GM18502 (cell line): ENCODE data around the gene TNFRSF4.

Experiments used
- ATAC-seq: cut with Tn5 transposase; IDR thresholded peaks from one replicate; pipeline ENCODE4 v1.9.1; 2021; ENCODE audit warnings: mild to moderate bottlenecking; ENCODE audit not compliant: unreplicated experiment, poor library complexity

The TNFRSF4 gene

DNA sequence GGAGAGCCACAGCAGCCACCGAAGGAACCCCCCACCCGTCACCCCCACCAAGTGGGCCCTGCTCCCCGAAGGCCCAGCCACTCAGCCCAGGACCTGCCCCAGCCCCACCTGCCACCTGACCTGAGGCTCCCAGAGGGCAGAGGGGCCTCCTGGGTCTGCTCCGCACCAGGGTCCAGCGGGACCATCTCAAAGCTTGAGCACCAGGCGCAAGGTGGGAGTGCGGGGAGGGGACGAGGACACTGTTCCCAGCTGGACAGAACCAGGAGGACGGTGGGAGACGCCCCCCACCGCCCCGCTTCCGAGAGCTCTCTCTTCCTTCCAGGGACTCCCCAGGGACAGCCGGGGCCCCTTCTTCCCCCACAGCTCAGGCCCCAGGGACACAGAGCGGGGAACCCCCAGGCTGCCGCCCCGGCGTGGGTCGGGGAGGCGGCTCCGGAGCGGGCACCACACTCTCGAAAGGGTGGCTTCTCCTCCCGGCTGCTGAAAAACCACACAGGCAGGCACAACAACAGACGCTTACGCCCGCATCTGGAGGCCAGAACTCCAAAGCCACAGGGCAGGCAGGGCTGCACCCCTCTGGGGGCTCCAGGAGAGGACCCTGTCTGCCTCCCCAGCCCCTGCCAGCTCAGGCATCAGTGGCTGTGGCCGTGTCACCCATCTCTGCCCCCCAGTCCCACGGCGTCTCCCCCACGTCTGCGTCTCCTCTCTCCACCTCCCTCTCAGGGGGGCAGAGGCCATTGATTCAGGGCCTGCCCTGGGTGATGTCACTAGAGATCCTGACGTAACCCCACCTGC, 42.2 kb downstream of the TNFRSF4 start:
- no peak for ATAC-seq

- ATAC-seq = no peak
Observed at GRCh38 chr1:1171161-1171545, 42.8 kb downstream of the TNFRSF4 start.

DNA sequence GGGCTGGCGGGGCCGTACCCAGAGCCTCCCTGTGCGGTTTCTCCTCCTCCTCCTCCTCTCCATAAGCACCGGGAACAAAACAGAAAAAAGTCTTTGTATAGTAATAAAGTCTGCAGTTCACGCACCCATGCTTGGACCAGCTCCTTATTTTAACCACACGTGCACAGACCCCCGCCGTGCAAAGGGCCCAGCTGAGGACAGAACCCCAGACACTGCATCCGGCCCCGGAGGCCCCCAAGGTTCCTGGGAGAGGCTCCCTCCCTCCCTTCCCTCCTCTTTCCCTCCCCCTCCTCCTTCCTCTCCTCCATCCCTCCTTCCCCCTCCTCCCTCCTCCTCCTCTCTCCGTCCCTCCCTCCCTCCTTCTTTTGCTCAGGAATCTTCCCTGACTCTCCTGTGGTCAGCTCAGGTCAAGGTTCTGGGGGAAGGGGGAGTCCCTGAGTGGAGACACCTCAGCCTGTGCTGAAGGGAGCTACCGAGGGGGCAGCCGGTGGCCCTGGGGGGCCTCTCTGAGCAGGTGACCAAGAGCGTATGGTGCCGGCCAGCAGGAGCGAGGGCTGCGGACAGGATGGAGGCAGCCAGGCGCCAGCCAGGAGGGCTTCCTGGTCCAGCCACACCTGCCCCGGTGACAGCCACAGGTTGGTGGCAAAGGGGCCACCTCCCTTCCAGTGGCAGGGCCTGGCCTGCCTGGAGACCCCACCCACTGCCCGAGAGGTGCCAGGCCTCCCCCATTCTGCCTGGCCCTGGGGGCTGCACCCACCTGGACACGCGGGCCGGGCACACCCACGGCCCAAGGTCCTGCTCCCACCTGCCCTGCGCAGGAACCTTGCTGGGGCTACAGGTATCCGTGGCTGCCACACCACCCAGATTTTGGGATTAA, 43.5 kb downstream of the TNFRSF4 start:
- ATAC-seq = no peak

DNA sequence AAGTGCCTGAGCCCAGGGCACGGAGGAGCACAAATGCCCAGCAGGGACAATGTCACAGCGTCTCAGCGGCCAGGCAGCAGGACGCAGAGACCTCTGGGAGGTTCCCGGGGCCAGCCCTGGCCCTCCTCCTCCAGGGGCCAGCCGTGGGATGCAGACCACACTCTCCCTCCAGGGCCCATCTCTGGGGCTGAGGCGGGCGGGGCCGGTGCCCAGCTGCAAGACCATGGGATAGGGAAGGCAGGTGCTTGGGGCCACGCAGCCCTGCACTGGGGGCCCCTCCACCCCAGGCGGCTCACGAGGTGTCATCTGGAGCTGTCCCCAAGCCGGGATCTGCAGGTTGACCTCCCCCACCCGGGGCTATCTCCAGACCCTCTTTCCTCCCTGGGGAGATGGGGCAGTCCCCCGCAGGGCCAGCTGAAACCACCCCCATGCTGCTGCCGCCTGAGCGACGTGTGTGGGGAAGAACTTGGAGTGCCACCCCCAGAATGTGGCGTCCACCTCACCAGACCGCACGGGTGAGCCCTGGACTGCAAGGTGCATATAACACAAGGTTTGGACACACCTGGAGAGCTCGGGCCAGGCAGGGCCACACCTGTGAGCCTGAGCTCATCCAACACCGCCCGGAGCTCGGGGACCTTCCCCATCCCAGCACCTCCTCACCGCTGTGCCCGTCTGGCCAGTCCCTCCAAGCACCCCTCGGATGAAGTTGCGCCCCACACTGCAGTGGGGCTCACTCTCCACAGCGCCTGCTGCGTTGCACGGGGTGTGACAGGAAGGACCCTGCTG, 44.3 kb downstream of the TNFRSF4 start:
- ATAC-seq = no peak

GRCh38 chr1:1168451-1169411, 45.2 kb downstream of the TNFRSF4 start:
- no peak for ATAC-seq

DNA sequence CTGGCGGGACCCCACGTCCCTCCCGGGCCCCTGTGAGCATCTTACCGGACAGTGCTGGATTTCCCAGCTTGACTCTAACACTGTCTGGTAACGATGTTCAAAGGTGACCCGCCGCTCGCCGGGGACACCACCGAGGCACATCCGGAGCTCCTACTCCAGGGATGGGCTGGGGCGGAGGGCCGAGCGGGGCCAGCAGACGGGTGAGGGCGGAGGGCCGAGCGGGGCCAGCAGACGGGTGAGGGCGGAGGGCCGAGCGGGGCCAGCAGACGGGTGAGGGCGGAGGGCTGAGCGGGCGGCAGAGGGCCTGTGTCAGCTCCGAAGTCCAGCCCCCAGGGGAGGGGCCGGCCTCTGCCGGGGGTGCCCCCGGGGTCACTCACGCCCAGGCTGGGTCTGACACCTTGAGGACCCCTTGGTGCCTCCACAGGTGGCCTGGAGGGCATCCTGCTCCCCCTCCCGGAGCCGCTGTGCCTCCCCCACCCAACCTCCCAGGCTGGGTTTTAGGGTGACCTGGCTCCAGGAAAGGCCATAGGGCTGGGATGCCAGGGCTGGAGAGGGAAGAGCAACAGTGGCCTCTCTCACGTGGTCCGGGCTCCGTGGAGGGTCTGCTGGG, 46.0 kb downstream of the TNFRSF4 start:
- no peak for ATAC-seq

DNA sequence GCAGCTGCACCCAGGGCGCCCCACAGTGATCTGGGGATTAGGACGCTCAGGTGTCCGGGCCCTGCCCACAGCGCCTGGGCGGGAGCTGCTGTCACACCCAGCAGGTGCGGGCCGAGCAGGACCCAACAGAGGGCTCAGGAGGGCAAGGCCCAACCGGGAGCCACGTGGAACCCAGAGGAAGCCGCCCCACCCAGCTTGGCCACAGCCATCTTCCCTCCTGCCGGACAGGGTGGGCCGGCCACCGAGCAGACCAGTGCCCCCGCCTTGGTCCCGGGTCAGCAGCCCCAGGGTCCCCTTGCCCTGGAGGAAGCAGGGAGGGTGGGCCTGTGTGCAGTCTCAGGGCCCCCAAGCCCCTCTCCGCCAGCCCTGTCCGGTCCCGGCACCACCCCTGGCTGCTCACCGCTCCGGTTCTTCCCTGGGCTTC, 46.5 kb downstream of the TNFRSF4 start:
- ATAC-seq = no peak

- no peak for ATAC-seq
Observed at GRCh38 chr1:1166642-1167397, 47.1 kb downstream of the TNFRSF4 start.

GRCh38 chr1:1165900-1166421, 48.0 kb downstream of the TNFRSF4 start:
- no peak for ATAC-seq

DNA sequence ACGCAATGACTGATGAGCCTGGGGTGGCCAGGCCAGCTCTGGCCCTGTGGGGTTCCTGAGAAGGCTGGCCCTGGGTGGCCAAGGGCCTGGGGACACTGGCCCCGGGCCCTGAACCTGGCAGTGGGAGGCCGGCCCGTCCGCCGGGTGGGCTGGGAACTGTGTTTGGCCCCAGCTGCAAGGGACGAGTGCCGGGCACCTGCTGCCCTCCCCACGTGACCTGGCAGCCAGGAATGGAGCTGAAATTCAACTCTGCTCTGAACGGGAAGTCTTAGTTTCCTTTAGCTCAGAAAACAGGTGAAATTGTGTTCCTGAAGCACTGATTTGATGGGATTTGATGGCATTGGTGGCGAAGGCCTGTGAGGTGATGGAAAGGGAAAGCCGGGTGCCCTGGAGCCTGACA, 48.5 kb downstream of the TNFRSF4 start:
- no peak for ATAC-seq

GRCh38 chr1:1164701-1165451, 49.1 kb downstream of the TNFRSF4 start:
- ATAC-seq = no peak

GRCh38 chr1:1164361-1164700, 49.6 kb downstream of the TNFRSF4 start:
- ATAC-seq = no peak

- no peak for ATAC-seq
Observed at GRCh38 chr1:1163538-1164070, 50.3 kb downstream of the TNFRSF4 start.

GRCh38 chr1:1162597-1163537, 51.1 kb downstream of the TNFRSF4 start:
- no peak for ATAC-seq

GRCh38 chr1:1161683-1162079, 52.3 kb downstream of the TNFRSF4 start:
- no peak for ATAC-seq
